GM18870 (cell line): Measurements from ENCODE around the gene CEP162.
"Not testable (repeated sequence)": the region's sequence is repeated elsewhere in the genome, so short reads cannot be mapped to it uniquely, and the experiment has no call there.

ENCODE experiments used
- ATAC-seq: cut with Tn5 transposase; IDR thresholded peaks from one replicate; pipeline ENCODE4 v1.9.1; 2021; ENCODE audit warnings: moderate library complexity; ENCODE audit not compliant: unreplicated experiment

CEP162 gene

DNA sequence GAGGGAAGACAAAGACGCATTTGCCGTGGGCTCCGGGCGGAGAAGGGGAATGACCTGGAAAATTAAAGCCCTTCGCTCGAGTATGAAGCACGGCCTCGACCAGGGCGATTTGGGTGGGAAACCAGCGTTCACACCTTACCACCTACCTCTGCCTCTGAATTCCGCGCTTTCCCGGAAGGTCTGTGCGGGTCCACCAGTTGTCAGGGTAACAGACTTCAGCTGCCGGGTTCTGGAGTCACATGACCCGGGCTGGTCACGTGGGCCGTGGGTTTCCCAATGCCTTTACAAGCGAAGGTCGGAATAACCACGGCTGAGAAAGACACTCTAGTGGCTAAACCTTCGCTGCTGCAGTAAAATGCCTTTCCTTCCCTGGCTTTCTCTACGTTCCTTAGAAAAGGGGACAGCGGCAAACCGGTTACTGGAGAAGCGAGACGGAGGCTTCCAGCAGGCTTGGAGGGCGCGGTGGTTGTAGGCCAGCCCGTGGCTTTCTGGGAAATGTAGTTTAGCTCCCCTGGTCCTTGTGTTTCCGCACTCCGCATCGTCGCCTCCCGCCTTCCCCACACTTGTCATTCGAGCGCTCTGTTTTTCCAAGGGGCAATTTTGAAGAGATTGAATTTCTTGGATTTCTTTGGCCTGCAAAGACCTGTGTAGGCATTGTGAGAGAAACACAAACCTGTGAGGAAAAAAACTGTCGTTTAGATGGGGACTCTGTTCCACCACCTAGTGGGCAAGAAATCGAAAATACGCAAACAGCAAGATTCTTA lies at the start of gene CEP162:
Gene CEP162, minus strand, starts transcription at position 210 of the 764 bp plus-strand sequence. CDS start 1,250 bp downstream, outside the sequence.
- peak; percentile 98 for ATAC-seq

DNA sequence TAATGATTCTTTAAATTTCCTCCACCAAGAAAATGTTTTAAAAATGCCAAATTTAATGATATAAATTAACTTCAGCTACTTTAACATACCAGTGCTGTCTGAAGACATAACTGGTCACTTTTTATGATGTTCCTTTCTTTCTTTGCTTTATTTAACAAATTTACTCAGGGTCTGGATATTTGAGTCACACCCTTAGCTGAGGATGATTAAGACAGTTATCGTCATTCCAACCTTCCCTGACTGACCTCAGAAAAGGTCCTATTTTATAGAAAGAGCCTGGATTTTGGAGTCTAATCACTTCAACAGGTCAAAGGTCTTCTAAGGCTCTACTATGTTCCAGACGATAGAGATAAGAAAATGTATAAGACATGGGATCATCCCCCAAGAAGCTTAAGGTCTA lies 47.4 kb upstream of the CEP162 start:
- no peak for ATAC-seq

GRCh38 chr6:84273048-84273809 lies 45.8 kb upstream of the CEP162 start:
- ATAC-seq, result no peak

DNA sequence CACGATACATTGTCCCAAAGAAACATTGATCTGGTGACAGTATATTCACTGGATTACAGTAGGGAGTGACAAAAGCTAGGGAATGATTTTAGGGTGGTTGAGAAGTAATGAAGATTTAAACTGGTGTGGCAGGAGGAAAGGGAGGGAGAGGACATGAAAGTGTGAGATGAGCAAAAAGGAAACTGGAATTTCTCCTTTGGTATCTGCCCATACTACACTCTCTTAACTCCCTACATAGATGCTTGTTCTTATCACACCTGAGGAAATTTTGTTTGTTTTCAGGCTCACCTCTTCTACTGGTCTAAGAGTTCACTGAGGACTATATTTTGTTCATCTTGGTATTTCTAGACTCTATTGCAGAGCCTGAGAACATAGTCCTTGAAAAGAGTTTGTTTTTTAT lies 44.9 kb upstream of the CEP162 start:
- ATAC-seq, result no peak

- no peak for ATAC-seq
Measured at GRCh38 chr6:84271061-84271716, 43.7 kb upstream of the CEP162 start.

DNA sequence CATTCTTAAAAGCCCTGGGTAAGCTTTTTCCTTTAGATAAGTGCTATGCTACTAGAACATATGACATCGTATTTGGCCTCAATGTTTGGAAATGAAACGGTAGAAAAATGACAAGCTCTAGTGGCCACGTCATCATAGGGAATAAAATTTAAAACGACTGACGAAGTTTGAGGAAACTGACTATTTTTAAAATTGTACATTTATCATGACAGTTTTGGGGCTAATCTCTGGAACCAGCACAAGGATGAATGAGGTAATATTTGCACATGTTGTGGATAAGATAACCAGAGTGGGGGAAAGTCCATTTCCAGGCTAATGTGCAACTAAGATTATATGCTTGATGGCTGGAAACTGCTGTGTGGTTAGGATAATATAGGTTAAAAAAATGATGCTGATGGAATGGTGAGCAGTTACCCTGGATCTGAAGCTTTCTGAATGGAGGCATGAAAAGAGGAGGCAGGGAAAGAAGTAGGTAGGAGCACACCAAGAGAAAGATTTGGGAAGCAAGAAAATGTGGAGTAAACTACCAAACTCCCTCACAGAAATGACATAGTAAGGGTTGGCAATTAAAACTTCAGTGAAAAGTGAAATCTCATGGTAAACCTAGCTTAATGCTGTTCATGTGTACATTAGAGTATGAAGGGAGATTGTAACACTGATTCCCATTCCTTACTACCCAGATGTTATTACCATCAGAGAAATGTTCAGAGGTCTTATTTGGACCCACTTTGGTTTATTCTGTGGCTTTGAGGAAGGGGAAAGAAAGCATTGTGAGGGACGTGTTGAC lies 42.7 kb upstream of the CEP162 start:
- ATAC-seq, result no peak

- ATAC-seq, result no peak
Measured at GRCh38 chr6:84268781-84269180, 41.3 kb upstream of the CEP162 start.

DNA sequence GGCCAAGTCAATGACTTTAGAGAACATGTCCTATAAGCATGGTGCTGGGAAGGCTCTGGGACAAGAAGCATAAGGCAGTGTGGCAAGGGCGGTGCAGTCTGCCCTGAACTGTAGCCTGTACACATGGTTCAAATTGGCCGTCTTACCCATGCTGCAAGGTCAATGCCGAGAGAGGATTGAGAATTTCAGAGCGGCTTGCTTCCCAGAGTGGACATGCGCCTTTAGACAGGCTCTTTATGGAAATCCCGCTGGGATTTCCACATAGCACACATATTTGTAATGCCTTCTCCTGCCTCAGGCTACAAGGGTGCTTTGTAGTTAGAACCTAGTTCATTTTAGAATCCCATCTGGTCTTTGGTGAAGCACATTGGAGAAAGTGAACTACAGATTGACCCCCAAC lies 36.1 kb upstream of the CEP162 start:
- ATAC-seq, result no peak

DNA sequence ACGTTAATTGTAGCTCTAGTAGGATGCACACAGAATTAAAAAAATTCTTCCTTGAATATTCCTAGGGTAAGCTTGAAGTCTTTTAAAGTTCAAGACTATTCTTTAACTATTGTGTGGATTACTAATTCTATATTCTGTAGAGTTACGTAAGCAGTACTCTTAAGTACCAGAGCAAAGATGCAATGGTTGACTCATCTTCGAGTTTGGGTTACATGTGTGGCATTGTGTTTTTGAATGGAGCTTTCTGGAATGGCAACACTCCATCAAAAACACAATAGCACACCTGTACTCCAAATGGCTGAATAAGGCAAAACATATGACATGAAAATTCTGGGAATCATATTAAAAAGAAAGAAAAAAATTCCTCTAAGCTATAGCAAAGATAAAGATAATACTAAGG lies 33.5 kb upstream of the CEP162 start:
- no peak for ATAC-seq

GRCh38 chr6:84260196-84260595 lies 32.8 kb upstream of the CEP162 start:
- ATAC-seq, result no peak

DNA sequence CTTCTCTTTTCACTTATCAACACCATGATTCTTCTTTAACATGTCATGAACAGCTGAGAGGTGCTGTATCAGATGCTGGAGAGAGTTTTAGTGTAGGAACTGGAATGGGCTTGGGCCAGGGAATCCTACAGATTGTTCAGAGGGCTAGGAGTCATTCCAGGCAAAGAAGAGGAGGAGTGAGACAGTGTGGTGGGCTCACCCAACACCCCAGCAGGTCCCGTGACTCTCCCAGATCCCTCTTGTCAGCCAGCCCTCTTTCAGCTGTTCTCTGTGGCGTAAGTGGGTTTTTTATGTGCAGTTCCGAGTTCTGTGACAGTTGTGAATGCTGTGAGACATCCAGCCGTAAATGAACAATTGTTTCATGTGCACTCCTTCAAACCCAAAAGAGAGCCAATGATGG lies 31.4 kb upstream of the CEP162 start:
- ATAC-seq, result no peak

GRCh38 chr6:84258268-84258667 lies 30.8 kb upstream of the CEP162 start:
- ATAC-seq, result no peak

GRCh38 chr6:84255641-84256040 lies 28.2 kb upstream of the CEP162 start:
- no peak for ATAC-seq

- ATAC-seq, result no peak
Measured at GRCh38 chr6:84253380-84253779, 25.9 kb upstream of the CEP162 start.

DNA sequence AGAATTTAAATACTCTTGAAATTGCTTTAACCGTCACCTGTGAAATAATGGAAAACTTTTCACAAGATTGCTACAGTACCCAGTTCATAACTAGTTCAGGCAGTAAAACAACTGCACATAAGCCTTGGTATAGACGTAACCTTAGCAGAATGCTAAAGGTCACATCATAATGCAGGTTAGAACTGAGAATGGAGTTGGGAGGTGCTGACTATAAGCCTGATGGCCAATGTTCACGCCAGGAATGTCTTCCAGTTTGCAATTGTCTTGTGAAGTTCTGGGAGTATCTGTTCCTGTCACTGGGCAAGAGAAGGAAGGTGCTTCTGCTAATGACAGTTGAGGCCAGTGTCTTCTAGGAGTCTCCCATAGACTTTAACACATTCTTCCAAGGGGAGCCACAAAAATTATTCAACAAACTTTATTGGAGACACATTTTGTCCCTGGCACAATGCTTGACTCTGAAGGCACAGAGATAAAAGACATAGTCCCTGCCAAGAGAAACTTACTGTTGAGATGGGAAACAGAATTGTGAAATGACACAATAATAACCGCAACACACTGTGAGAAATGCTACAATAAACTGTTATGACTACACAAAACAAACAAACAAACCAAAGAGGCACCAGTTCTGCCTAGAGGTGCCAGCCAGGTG lies 24.6 kb upstream of the CEP162 start:
- no peak for ATAC-seq

- ATAC-seq, result no peak
Measured at GRCh38 chr6:84249724-84250123, 22.3 kb upstream of the CEP162 start.

DNA sequence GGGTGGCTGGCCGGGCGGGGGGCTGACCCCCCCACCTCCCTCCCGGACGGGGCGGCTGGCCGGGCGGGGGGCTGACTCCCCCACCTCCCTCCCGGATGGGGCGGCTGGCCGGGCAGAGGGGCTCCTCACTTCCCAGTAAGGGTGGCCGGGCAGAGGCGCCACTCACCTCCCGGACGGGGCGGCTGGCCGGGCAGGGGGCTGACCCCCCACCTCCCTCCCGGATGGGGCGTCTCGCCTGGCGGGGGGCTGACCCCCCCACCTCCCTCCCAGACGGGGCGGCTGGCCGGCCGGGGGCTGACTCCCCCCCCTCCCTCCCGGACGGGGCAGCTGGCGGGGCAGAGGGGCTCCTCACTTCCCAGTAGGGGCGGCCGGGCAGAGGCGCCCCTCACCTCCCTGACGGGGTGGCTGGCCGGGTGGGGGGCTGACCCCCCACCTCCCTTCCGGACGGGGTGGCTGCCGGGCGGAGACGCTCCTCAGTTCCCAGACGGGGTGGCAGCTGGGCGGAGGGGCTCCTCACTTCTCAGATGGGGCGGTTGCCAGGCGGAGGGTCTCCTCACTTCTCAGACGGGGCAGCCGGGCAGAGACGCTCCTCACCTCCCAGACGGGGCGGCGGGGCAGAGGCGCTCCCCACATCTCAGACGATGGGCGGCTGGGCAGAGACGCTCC lies 17.1 kb upstream of the CEP162 start:
- ATAC-seq, result not testable (repeated sequence)

DNA sequence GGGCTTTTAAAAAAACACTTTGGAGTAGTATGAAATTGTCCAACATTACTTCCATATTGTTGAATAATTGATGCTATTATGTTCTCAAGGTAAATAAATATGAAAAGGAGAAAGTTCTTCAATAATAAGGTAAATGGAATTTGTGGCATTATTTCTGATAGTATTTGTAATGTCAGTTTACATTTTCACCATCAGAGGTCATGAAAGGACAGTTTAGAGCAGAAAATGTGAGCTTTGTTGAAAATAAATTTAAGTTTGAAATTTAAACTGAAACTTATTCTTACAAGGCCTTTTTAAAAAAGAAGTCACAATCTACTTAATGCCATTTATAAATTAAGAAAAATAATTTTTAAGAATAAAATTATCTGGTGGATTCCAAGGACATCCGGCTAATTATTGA lies 15.8 kb upstream of the CEP162 start:
- ATAC-seq, result no peak

- no peak for ATAC-seq
Measured at GRCh38 chr6:84242265-84242664, 14.8 kb upstream of the CEP162 start.

- ATAC-seq, result peak; percentile 5
Measured at GRCh38 chr6:84228198-84228543, 728 bp upstream of the CEP162 start.
